ENCODE measurements around the gene RPS6KB2.

The RPS6KB2 gene

DNA sequence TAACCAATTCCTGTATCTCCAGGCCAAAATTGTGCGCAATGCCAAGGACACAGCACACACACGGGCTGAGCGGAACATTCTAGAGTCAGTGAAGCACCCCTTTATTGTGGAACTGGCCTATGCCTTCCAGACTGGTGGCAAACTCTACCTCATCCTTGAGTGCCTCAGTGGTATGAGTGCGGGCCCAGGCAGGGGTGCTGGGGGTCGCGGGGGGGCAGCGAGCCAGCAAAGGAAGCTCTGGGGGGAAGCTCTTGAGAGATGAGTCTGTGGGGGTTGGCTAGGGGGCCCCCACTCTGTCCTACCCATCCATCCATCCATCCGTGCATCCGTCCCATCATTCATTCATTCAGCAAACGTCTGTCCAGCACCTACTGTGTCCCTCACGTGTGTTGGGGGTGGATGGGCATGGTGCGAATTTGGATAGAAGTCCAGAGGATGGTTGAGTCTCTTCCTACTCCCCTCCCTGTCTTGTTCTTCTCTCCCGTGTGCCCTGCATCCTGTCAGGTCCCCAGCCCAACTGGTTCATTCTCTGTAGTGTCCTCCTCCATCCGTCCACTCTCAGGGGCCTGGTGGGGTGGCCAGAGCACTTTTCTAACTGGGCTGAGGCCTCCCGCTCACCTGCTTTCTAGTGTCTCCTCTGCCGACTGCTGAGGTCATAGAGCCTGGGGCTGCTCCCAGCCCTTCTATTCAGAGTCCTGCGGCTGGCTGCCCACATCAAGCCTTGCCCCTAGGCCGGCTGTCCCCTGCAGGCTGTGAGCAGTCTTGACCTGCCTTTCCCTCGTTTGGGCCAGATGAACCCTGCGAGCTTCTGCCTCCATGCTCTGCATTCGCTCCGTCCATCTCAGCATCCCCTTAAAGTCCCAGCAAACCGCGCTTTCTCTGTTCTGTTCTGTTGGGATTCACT is 3.3 kb downstream of the RPS6KB2 start:
- no peak for DNase-seq

GRCh38 chr11:67432655-67433349 is 4.5 kb downstream of the RPS6KB2 start:
- DNase-seq, result peak; percentile 26

DNA sequence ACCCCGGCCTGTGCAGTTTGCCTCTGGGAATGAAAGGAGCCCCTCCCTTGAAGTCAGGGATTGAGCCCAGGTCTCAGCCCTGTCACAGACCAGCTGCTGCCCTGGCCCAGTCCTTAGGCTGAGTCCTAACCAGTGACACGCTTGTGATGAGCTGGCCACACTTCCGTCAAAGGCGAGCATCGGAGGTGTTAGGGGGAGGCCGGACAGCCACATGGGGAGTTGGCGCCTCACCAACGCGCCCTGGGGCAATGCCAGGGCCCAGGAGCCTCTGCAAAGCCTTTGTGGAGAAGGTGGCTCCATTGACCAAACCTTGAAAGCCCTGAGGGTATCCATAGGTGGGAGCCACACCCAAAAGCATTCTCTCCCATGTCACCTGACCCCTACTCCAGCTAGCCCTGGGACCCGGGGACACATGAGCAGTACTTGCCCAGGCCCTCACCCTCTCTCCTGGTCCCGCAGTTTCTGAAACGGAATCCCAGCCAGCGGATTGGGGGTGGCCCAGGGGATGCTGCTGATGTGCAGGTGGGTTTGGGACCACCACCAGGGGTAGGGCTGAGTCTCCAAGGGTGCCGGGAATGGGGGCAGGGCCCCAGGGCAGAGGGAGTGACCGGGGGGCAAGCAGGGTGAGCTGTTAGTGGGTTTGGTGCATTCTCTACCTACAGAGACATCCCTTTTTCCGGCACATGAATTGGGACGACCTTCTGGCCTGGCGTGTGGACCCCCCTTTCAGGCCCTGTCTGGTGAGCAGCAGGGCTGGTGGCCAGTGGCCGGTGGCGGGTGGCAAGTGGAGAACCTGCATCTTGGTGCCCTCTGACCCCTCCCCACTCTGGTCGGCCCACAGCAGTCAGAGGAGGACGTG is 5.5 kb downstream of the RPS6KB2 start:
- DNase-seq, result peak; percentile 45

- peak; percentile 60 for DNase-seq
These were observed 6.1 kb downstream of the RPS6KB2 start for GRCh38 chr11:67434395-67434881.

DNA sequence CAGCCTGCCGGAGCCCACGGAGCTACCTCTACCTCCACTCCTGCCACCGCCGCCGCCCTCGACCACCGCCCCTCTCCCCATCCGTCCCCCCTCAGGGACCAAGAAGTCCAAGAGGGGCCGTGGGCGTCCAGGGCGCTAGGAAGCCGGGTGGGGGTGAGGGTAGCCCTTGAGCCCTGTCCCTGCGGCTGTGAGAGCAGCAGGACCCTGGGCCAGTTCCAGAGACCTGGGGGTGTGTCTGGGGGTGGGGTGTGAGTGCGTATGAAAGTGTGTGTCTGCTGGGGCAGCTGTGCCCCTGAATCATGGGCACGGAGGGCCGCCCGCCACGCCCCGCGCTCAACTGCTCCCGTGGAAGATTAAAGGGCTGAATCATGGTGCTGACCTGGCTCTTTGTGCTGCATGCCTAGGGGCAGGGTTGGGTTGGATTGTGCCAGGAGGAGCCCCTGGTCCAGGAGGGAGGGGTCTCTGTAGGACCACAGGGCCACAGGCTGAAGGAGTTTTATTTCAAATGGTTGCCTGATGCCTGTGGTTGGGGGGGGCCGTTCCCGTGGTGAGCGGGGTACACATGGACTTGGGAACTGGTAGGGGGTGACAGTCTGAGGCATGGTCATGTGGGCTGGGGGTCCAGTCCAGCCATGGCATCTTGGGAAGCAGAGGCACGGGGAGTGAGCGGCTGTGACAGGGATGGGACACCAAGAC is 6.9 kb downstream of the RPS6KB2 start:
- peak; percentile 66 for DNase-seq

- DNase-seq, result no peak
These were observed 7.6 kb downstream of the RPS6KB2 start for GRCh38 chr11:67435727-67436458.

- peak; percentile 91 for DNase-seq
These were observed 8.3 kb downstream of the RPS6KB2 start for GRCh38 chr11:67436459-67437081.

GRCh38 chr11:67437082-67437808 is 9.0 kb downstream of the RPS6KB2 start, which contains the start of gene PTPRCAP:
Gene PTPRCAP, minus strand, starts transcription at chr11:67437682. Its CDS starts 63 bp downstream, at chr11:67437619.
- DNase-seq, result peak; percentile 87

- no peak for DNase-seq
These were observed 9.5 kb downstream of the RPS6KB2 start for GRCh38 chr11:67437809-67438157.

GRCh38 chr11:67438158-67438902 is 10.0 kb downstream of the RPS6KB2 start:
- peak; percentile 93 for DNase-seq

- DNase-seq, result peak; percentile 69
These were observed 11.3 kb downstream of the RPS6KB2 start for GRCh38 chr11:67439321-67440228.

DNA sequence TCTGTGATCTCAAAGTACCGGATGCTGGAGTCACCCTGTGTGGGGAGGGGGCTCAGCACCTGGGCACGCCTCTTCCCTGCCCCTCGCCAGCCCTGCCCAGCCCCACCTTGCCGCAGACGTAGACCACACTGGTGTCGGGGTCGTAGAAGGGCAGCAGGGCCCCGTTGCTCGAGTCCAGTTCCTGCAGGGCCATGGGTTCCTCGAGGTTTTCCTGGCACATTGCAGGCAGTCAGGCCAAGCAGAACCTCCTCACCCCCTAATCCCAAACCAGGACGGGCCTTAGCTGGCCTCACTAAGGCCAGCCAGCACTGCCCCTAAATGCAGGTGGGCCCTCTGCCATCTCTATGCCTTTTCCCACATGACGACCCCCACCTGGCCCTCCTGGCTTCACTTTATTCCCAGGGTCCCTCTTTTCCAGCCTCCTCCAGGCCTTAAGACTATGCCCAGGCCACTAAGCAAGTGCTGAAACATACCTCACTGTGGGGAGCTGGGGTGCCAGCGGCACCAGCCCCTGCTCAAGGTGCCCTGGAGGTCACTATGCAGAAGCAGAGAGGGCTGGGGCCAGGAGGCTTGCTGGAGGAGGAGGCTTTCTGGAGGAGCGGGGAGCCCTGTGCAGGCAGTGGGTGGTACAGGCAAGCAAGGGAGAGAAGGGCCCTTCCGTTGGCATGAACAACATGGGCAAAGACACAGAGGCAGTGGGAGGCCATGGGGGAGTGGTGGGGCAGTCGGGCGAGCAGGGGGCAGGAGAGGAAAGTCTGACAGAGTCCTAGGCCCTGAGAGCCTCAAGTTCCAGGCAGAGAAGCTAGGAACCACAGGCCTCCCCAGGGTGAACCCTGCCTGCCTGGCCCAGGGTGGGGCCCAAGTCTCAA is 12.2 kb downstream of the RPS6KB2 start:
- peak; percentile 38 for DNase-seq

DNA sequence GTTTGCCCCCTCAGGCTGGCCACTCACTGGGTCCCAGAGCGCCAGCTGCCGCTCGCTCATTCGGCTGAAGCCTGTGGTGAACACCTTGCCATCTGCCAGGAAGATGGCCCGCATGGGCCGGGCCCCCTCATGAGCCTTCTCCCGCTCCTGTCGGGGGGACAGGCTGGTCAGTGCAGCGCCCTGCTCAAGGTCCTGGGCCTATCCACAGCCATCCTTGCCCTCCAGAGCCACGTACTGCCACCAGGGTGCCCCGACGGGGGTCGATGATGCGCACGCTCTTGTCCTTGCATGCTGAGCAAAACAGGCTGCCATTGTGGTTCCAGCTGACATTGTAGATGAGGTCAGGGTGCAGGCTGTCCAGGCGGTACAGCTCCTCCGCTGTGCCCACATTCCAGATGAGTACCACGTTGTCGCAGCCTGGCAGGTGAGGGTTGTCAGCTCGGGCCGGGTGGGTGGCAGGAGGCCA is 12.8 kb downstream of the RPS6KB2 start:
- DNase-seq, result peak; percentile 48

DNA sequence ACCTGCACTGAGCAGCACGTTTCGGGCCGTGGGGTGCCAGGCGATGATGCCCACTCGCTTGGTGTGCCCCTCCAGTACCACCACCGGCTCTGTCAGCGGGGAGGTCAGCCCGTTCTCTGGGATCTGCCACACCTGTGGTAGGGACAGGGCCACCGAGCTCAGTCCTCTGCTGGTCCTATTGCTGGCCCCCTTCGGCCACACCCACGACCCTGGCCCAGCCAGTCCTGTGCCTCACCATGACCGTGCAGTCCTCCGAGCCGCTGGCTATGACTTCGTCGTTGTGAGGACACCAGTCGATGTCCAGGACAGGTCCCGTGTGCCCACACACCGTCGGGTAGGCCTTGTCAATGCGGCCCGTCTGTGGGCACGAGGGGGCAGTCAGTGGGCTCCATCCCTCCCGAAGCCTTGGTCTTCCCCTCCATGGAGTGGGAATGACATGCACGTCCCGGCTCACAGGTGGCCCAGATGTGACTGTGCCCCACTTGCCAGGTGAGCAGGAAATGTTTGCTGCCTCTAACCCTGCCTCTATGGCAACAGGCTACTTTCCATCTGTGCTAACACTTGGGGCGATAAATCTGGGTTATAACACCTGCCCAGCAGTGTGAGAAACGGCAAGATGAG is 13.5 kb downstream of the RPS6KB2 start:
- DNase-seq, result no peak

DNA sequence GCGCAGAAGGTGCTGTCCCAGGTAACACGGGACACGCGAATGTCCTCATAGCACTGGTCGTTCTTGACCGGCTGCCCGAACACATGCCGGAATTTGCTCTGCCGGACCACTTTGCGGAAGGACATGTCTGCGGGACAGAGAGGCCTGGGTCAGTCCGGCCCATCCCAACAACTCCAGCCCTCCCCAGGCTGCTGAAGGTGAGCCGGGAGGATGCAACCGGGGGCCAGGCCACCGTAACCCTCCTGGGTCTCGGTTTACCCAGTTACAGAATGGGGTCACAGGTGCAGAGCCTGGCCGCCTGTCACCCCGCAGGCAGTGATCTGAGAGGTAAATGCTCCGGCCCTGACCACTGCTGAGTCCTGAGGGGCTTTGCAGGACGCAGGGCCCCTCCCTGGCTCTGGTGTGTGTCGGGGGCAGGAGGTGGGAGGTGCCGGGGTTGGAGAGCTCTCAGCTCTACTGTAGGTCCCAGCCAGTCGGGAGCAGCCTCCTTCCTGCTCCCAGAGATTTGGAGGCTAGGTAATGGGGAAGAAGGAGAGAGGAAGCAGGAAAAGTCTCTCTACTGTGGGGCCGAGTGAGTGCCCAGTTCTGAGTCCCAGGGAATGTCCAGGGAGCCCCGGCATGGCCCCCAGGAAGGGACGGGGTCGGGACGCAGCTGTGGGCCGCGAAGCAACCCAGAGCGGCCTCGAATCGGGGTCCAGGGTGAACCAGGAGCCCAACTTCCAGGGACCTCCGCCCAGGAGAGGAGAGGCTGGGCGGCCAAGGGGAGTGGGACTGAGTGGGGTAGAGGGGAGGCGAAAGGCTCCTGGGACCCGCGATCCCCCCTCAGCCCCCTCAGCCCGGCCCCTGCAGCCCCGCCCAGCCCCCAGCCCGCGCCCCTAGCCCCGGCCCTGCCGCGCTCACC is 14.5 kb downstream of the RPS6KB2 start:
- no peak for DNase-seq

GRCh38 chr11:67445515-67445914 is 17.2 kb downstream of the RPS6KB2 start:
- DNase-seq, result no peak
